T-helper 17 cell (primary cell): ENCODE measurements around the gene CTNNBIP1. TPM values are rescaled to one million over a fixed set of nuclear protein-coding genes. Genes with fewer than 3 reads are reported as not detected.
A peak's percentile ranks its signal among the peaks of the same experiment; 100 is the strongest.

Experiments
- ATAC-seq: fragments of 150-1000 bp; cut with Tn5 transposase; 2 replicates; pipeline ENCODE4 v1.10.0; 2021; ENCODE audit warnings: mild to moderate bottlenecking, moderate library complexity
- DNase-seq, 3 donors: peaks; one replicate each; pipeline versions ENCODE4 v3.0.0 to v3.0.0-alpha.2; 2020 to 2021
- H3K9me3 ChIP-seq: one replicate; pipeline ENCODE4 v1.7.0; 2013; ENCODE audit warnings: low read length, mild to moderate bottlenecking; ENCODE audit not compliant: control insufficient read depth, poor library complexity, severe bottlenecking
- H3K27ac Mint-ChIP-seq: one replicate; pipeline ENCODE4 v1.8.0; 2022; ENCODE audit warnings: mild to moderate bottlenecking, moderate library complexity, mixed read lengths
- H3K27me3 Mint-ChIP-seq: one replicate; pipeline ENCODE4 v1.8.0; 2022; ENCODE audit warnings: mixed read lengths
- H3K36me3 Mint-ChIP-seq: one replicate; pipeline ENCODE4 v1.8.0; 2022; ENCODE audit warnings: low read depth, mixed read lengths
- H3K4me1 Mint-ChIP-seq: one replicate; pipeline ENCODE4 v1.8.0; 2022; ENCODE audit warnings: mild to moderate bottlenecking, mixed read lengths
- H3K4me3 Mint-ChIP-seq: one replicate; pipeline ENCODE4 v1.8.0; 2022; ENCODE audit warnings: mild to moderate bottlenecking, moderate library complexity, mixed read lengths
- total RNA-seq, 4 donors: library from RNA in 2 of 4; stranded (reverse) in 2 of 4; gene quantifications; one replicate each; pipeline ENCODE4 v1.2.3 and lab custom pipeline; 2022 to 2026

CTNNBIP1 gene
- total RNA-seq, 2 donors from 2014 or later, result 9.2 to 10.5 TPM

DNA sequence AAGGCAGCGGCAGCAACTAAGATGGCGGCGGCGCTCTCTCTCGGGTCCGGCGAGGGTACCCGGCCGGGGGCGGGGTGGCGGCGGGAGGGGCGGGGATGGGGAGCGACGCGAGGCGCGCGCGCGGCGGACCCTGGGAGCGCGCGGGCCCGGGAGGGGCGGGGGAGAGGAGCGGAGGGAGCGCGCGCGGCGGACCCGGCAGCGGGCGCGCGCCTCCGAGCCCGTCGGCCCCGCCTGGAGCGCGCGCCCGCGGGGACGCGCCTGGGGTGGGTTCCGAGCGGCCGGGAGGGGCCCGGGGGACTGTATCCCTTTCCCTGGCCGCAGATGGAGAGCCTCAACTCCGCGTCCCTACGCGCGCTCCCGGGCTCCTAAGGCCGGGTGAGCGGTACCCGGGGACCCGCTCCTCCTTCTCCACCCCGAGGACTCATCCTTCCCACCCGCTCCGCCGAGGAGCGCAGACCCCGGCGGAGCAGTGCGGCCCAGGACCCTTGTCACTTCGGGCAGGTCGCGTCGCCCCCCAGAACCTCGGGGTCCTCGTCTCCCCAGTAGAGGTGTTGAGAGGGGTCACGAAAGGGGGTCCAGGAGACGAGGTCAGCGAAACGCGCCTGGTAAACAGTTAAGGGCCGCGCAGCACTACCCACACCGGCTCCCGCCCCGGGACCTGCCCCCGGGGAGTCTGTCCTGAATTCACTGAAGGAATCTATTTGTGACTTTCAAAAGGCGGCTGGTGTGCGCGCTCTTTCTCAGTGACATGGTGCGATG is 85.9 kb downstream of the CTNNBIP1 start, which contains the start of gene CLSTN1:
Gene CLSTN1, minus strand, starts transcription at position 23 of the 759 bp plus-strand sequence. CDS start 232 bp downstream, outside the sequence.
- H3K4me1 Mint-ChIP-seq, result peaks cover 28% of the 10 kb centered on the region
- ATAC-seq (peak; percentile 85), DNase-seq (peak; percentile 82 to 87 (median 84))
- no peaks in the 10 kb centered on the region for H3K9me3 ChIP-seq
- H3K36me3 Mint-ChIP-seq, result no peaks in the 10 kb centered on the region
- H3K27ac Mint-ChIP-seq, result peak within 1 kb of the TSS; percentile 57
- peak within 1 kb of the TSS; percentile 95 for H3K4me3 Mint-ChIP-seq
- H3K27me3 Mint-ChIP-seq, result no peaks in the 10 kb centered on the region

DNA sequence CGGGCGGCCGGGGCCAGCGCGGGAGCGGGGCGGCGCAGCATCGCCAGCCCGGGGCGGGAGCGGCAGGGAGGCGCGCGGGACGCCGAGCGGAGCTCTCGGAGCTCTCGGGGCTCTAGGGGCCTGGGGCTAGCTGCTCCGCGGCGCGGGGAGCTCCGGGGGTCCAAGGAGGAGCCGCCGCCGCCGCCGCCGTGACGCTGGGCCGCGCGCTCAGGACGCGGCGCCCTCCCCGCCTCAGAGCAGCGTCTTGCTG is 86.5 kb downstream of the CTNNBIP1 start:
- Mint-ChIP-seq H3K27me3 (no peaks in the 10 kb centered on the region), H3K36me3 (no peaks in the 10 kb centered on the region), H3K27ac (no peak overlapping the region), H3K4me3 (peak overlapping the region; percentile 80), H3K4me1 (peaks cover 28% of the 10 kb centered on the region)
- H3K9me3 ChIP-seq, result no peaks in the 10 kb centered on the region
- DNase-seq (no peak), ATAC-seq (peak; percentile 21)

DNA sequence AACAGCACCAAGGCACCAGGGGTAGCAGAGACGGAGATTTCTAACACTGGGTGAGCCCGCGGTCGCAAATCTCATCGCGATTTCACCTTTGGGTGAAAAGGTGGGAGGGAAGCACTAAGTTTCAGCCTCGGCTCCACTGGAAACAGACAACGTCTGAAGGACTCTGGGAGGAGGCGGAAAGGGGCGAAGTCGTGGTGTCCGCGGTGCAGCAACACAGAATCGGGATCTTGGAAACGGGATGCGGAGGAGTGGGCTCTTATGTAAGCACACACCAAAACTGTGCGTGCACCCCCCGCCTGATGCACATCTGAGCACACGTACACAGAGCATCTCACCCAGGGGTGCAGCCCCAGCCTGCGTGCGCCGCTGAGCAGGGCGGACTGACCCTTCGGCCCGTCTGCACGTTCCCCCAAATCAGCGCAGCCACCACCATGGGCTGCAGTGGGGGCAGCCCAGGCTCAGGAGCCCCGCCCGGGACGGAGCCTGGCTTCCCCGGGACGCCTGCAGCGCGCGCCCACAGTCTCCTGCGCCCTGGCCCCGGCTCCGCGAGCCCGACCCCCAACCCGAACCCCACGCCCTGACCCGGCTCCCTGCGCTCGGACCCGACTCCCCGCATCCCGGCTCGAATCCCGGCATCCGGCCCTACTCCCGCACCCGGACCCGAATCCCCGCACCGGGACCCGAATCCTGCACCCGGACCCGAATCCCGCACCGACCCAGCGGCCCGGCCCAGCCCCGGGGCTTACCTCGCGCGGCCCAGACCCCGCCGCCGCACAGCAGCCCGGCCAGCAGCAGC is 87.0 kb downstream of the CTNNBIP1 start:
- DNase-seq (no peak), ATAC-seq (peak; percentile 12)
- no peaks in the 10 kb centered on the region for H3K9me3 ChIP-seq
- peak overlapping the region; percentile 53 for H3K27ac Mint-ChIP-seq
- peaks cover 28% of the 10 kb centered on the region for H3K4me1 Mint-ChIP-seq
- peak overlapping the region; percentile 95 for H3K4me3 Mint-ChIP-seq
- no peaks in the 10 kb centered on the region for H3K36me3 Mint-ChIP-seq
- no peaks in the 10 kb centered on the region for H3K27me3 Mint-ChIP-seq

DNA sequence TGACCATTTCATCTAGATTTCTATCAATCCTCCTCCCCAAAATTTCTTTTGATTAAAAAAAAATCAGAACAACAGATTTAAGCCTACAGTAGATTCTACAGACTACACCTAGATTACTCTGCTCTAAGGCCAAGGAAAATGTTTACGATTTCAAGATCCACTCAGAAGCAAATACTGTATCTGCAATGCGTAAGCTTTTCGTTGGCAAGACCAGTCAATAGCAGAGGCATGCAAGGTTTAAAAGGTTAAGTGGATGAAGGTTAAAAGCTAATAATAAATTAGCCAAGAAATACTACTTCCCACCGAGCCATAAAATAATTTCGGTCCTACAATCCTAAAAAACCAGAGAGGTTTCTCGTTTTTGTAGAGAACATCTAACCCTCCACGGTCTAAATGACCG is 87.6 kb downstream of the CTNNBIP1 start:
- H3K4me3 Mint-ChIP-seq, result peak overlapping the region; percentile 95
- ATAC-seq, result no peak
- H3K27me3 Mint-ChIP-seq, result no peaks in the 10 kb centered on the region
- H3K36me3 Mint-ChIP-seq, result no peaks in the 10 kb centered on the region
- no peaks in the 10 kb centered on the region for H3K9me3 ChIP-seq
- H3K27ac Mint-ChIP-seq, result peak overlapping the region; percentile 53
- DNase-seq, result no peak
- H3K4me1 Mint-ChIP-seq, result peaks cover 28% of the 10 kb centered on the region

DNA sequence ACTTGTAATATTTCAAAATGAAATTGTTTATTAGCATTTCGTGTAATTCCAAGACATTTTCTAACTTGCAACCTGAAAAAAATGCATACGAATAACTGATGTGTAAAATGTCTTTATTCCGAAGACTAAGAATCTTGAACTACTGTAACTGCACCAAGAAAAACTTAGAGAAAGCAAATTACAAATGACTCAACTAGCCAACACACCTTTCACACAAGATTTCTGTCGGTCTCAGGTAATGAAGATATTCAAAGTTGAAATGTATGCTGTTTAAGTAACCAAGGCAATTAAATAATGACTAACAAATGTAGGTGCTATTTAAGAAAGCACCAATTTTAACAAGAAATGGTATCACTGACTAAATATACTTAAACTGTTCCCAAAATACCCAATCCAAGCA is 88.4 kb downstream of the CTNNBIP1 start:
- H3K4me1 Mint-ChIP-seq, result peaks cover 28% of the 10 kb centered on the region
- no peaks in the 10 kb centered on the region for H3K36me3 Mint-ChIP-seq
- no peaks in the 10 kb centered on the region for H3K27me3 Mint-ChIP-seq
- no peak overlapping the region for H3K27ac Mint-ChIP-seq
- H3K4me3 Mint-ChIP-seq, result peak overlapping the region; percentile 95
- no peak for DNase-seq
- ATAC-seq, result no peak
- no peaks in the 10 kb centered on the region for H3K9me3 ChIP-seq

DNA sequence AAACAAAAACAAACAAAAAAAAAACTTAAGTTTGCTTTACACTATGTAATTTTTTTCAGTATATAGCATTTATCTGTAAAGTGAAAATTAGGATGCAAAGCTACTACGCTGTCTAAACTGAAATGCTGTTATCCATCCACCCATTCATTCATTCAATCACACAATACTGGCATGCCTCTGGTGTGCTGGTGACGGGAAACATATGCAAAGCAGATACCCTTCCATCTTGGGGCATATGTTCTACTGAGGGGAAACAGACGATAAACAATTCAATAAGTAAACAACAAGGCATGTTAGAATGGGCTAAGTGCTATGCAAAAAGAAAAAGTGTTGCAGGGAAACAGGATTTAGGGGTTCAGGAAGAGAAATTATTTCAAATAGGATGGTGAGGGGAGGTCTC is 89.5 kb downstream of the CTNNBIP1 start:
- H3K4me3 Mint-ChIP-seq, result peak overlapping the region; percentile 31
- H3K27ac Mint-ChIP-seq, result no peak overlapping the region
- H3K9me3 ChIP-seq, result no peaks in the 10 kb centered on the region
- no peaks in the 10 kb centered on the region for H3K27me3 Mint-ChIP-seq
- DNase-seq (no peak), ATAC-seq (no peak)
- peaks cover 29% of the 10 kb centered on the region for H3K4me1 Mint-ChIP-seq
- H3K36me3 Mint-ChIP-seq, result no peaks in the 10 kb centered on the region

DNA sequence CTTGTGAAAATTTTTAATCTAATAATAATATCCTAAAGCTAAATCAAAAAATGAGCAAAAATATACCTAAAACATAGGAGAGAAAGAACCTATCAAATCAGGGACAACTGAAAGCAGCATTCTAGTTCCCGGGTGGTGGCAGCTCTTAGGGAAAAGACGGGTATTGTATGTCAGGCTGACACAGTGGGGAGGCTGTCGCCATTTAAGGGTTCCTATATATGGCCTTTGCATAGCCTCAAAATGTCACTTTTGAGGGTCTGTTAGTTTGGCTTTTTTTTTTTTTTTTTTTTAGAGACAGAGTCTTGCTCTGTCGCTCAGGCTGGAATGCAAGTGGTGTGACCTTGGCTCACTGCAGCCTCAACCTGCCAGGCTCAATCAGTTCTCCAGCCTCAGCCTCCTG is 92.3 kb downstream of the CTNNBIP1 start:
- ATAC-seq (no peak), DNase-seq (no peak)
- Mint-ChIP-seq H3K27me3 (no peaks in the 10 kb centered on the region), H3K27ac (no peak overlapping the region), H3K4me1 (peaks cover 24% of the 10 kb centered on the region), H3K4me3 (no peak overlapping the region), H3K36me3 (no peaks in the 10 kb centered on the region)
- no peaks in the 10 kb centered on the region for H3K9me3 ChIP-seq

DNA sequence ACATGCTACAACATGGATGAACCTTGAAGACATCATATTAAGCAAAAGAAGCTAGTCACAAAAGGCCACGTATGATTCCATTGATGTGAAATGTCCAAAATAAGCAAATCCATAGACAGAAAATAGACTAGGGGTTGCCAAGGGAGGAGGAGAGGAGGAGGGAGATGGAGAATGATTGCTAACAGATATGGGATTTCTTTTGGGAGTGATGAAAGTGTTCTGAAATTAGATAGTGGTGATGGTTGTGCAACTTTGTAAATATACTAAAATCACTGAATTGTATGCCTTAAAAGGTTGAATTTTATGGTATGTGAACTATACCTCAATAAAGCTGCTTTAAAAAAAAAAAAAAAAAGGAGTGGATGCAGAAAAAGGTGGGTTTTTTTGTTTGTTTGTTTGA is 93.9 kb downstream of the CTNNBIP1 start:
- peaks cover 18% of the 10 kb centered on the region for H3K4me1 Mint-ChIP-seq
- H3K27me3 Mint-ChIP-seq, result no peaks in the 10 kb centered on the region
- ATAC-seq, result no peak
- H3K27ac Mint-ChIP-seq, result no peak overlapping the region
- no peaks in the 10 kb centered on the region for H3K9me3 ChIP-seq
- DNase-seq, result no peak
- H3K36me3 Mint-ChIP-seq, result no peaks in the 10 kb centered on the region
- no peak overlapping the region for H3K4me3 Mint-ChIP-seq

DNA sequence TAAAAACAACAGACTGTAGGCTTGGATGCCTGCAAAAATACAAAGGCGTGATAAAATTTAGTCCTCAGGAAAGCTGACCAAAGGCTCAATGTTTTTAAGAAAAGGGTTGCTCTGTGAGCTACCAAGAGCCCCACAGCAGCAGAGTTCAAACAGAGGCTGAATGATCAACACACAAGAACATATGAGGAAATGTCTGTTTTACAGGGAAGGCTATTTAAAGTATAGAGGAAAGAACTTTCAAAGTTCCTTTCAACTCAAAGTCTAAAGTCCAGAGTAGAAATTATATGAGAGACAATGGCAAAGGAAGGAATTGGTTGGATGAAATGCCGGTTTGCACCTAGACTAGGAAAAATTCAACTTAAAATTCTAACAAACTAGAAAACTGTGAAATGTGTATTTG is 94.9 kb downstream of the CTNNBIP1 start:
- Mint-ChIP-seq H3K4me3 (no peak overlapping the region), H3K4me1 (peaks cover 18% of the 10 kb centered on the region), H3K36me3 (no peaks in the 10 kb centered on the region), H3K27me3 (no peaks in the 10 kb centered on the region), H3K27ac (no peak overlapping the region)
- DNase-seq, result no peak
- H3K9me3 ChIP-seq, result no peaks in the 10 kb centered on the region
- no peak for ATAC-seq

DNA sequence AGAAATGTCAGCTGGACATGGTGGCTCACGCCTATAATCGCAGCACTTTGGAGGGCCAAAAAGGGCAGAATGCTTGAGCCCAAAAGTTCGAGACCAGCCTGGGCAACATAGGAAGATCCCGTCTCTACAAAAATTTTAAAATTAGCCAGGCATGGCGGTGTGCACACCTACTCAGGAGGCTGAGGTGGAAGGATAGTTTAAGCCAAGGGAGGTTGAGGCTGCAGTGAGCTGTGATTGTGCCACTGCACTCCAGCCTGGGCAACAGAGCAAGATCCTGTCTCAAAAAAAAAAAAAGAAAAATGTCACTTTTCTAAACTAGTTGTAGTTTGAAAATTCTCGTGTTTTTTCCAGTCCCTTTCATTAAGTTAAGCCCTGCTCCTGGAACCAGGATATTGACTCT is 95.5 kb downstream of the CTNNBIP1 start:
- Mint-ChIP-seq H3K27me3 (no peaks in the 10 kb centered on the region), H3K4me1 (peaks cover 20% of the 10 kb centered on the region), H3K4me3 (no peak overlapping the region), H3K36me3 (no peaks in the 10 kb centered on the region), H3K27ac (no peak overlapping the region)
- DNase-seq (no peak), ATAC-seq (no peak)
- H3K9me3 ChIP-seq, result no peaks in the 10 kb centered on the region

DNA sequence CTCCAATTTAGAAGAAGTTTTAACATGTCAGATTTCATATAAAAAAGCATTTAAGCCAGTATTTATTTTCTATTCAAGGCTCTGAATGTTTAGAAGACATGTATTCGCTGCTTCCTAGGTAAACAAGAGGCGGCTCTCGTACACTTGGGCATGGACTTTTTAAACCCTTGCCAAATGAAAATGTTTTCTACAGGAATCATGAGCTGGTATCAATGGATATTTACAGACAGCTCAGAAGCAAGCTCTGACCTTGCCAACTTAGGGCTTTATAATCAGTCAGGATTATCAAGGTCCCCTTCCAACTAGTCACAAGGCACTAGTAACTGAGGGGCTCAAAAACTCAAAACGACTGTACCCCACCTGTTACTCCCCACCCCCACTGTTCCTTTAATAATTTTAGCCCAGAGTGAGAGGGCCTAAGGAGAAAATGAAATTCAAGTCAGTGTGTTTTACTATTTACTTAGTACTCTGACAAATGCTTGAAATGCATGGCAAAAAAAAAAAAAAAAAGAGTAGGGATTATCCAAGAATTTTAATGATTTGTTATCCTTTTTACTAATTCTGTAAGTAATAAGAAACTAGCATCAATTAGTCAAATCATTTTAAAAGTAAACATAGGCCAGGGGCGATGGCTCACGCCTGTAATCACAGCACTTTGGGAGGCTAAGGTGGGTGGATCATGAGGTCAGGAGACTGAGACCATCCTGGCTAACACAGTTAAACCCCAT is 98.7 kb downstream of the CTNNBIP1 start:
- H3K36me3 Mint-ChIP-seq, result no peaks in the 10 kb centered on the region
- H3K9me3 ChIP-seq, result no peaks in the 10 kb centered on the region
- DNase-seq (no peak), ATAC-seq (no peak)
- peaks cover 38% of the 10 kb centered on the region for H3K4me1 Mint-ChIP-seq
- H3K4me3 Mint-ChIP-seq, result no peak overlapping the region
- peak overlapping the region; percentile 72 for H3K27ac Mint-ChIP-seq
- no peaks in the 10 kb centered on the region for H3K27me3 Mint-ChIP-seq

DNA sequence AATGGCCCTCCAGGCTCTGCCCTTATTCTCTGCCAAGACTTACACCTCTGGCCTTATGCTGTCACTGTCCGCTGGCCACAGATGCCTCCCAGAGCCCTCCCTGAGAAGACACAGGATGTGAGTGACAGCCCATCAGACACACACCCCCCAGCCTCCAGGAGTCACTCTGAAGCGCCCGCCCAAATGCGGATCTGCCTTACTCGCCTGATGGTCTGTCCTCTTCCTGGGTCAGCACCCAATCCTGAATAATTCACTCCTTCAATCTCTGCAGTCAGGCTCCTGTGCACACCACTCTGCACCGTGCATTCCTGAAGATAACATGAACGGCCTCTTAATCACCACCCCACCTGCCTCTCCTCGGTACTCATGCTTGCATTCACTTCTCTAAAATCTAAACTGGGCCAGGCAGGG is 101.0 kb downstream of the CTNNBIP1 start:
- peaks cover 37% of the 10 kb centered on the region for H3K4me1 Mint-ChIP-seq
- no peak overlapping the region for H3K4me3 Mint-ChIP-seq
- ATAC-seq, result no peak
- no peak for DNase-seq
- no peaks in the 10 kb centered on the region for H3K36me3 Mint-ChIP-seq
- no peaks in the 10 kb centered on the region for H3K9me3 ChIP-seq
- H3K27ac Mint-ChIP-seq, result peak overlapping the region; percentile 91
- H3K27me3 Mint-ChIP-seq, result no peaks in the 10 kb centered on the region

DNA sequence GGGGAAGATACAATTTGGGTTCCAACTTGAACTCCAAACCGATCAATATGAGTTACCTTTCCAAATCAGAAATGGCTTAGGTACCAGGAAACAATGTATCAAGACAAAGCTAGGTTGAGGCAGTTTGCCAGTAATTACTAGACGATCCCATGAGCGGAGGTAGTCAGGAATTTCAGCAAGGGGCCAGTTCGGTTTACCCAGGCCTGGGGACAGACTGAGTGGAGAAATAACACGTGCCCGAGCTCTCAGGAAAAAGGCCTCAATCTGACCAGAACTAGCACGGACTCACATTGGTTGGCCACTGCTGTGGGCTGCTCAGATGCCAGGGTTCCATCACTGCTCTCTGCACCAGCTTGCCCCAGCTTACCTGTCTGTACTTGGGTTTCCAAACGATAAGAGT is 101.6 kb downstream of the CTNNBIP1 start:
- no peaks in the 10 kb centered on the region for H3K27me3 Mint-ChIP-seq
- H3K4me1 Mint-ChIP-seq, result peaks cover 33% of the 10 kb centered on the region
- ATAC-seq (no peak), DNase-seq (no peak)
- peak overlapping the region; percentile 91 for H3K27ac Mint-ChIP-seq
- no peaks in the 10 kb centered on the region for H3K36me3 Mint-ChIP-seq
- no peaks in the 10 kb centered on the region for H3K9me3 ChIP-seq
- no peak overlapping the region for H3K4me3 Mint-ChIP-seq
